Mesenchymal stem cell (in vitro differentiated cells and primary cell): Measurements from ENCODE around the gene KIAA1217.

ENCODE experiments used
- DNase-seq: peaks from one replicate; pipeline ENCODE4 v3.0.0-alpha.2; 2013
- H2AFZ ChIP-seq: one replicate; pipeline ENCODE4 v1.6.1; 2013; ENCODE audit warnings: low read depth, mild to moderate bottlenecking, control low read depth, inconsistent platforms, low read length, moderate library complexity
- H2AK5ac ChIP-seq: 2 replicates; pipeline ENCODE4 v1.6.1; 2013; ENCODE audit warnings: low read length, moderate library complexity, mild to moderate bottlenecking, inconsistent platforms; ENCODE audit not compliant: severe bottlenecking
- H2BK120ac ChIP-seq: one replicate; pipeline ENCODE4 v1.6.1; 2013; ENCODE audit warnings: low read depth, mild to moderate bottlenecking, inconsistent platforms, low read length, moderate library complexity
- H2BK12ac ChIP-seq, 2 experiments: one replicate each; pipeline ENCODE4 v1.6.1; 2013; ENCODE audit warnings: inconsistent platforms in 2 of 2, low read length in 2 of 2, mild to moderate bottlenecking in 2 of 2, moderate library complexity in 2 of 2, control low read depth in 1 of 2
- H2BK15ac ChIP-seq: one replicate; pipeline ENCODE4 v1.6.1; 2013; ENCODE audit warnings: mild to moderate bottlenecking, low read depth, inconsistent platforms; ENCODE audit not compliant: poor library complexity, severe bottlenecking
- H2BK5ac ChIP-seq: 2 replicates; pipeline ENCODE4 v1.6.1; 2013; ENCODE audit warnings: low read depth, mild to moderate bottlenecking, low read length, control low read depth, inconsistent platforms; ENCODE audit not compliant: poor library complexity, severe bottlenecking
- H3K14ac ChIP-seq, 2 experiments: one replicate each; pipeline ENCODE4 v1.6.1; 2013; ENCODE audit warnings: inconsistent platforms in 2 of 2, low read length in 2 of 2, control low read depth in 1 of 2, mild to moderate bottlenecking in 1 of 2, moderate library complexity in 1 of 2
- H3K18ac ChIP-seq, 2 experiments: one replicate each; pipeline ENCODE4 v1.6.1; 2013; ENCODE audit warnings: inconsistent platforms in 2 of 2, low read length in 2 of 2, control low read depth in 1 of 2, low read depth in 1 of 2, mild to moderate bottlenecking in 1 of 2
- H3K23ac ChIP-seq, 2 experiments: one replicate each; pipeline ENCODE4 v1.6.1; 2013; ENCODE audit warnings: inconsistent platforms in 2 of 2, low read length in 2 of 2, mild to moderate bottlenecking in 2 of 2, moderate library complexity in 2 of 2, control low read depth in 1 of 2
- H3K27ac ChIP-seq: 2 replicates; pipeline ENCODE4 v1.5.1; 2013; ENCODE audit warnings: mild to moderate bottlenecking, moderate library complexity, low read length, control low read depth, inconsistent platforms; ENCODE audit not compliant: poor library complexity, severe bottlenecking
- H3K27me3 ChIP-seq, 2 experiments: 2 replicates each; pipeline versions ENCODE4 v1.6.1 to v1.7.0; 2013; ENCODE audit warnings: low read length in 2 of 2, mild to moderate bottlenecking in 2 of 2, moderate library complexity in 2 of 2, control low read depth in 1 of 2, inconsistent platforms in 1 of 2; ENCODE audit not compliant: control insufficient read depth in 1 of 2, insufficient read depth in 1 of 2
- H3K36me3 ChIP-seq, 2 experiments: 2 replicates each; pipeline versions ENCODE4 v1.6.1 to v1.7.0; 2013; ENCODE audit warnings: low read length in 2 of 2, control low read depth in 1 of 2, inconsistent platforms in 1 of 2, low read depth in 1 of 2, mild to moderate bottlenecking in 1 of 2; ENCODE audit not compliant: insufficient read depth in 2 of 2, control insufficient read depth in 1 of 2
- H3K4ac ChIP-seq, 2 experiments: one replicate each; pipeline ENCODE4 v1.6.1; 2013; ENCODE audit warnings: inconsistent platforms in 2 of 2, low read length in 2 of 2, mild to moderate bottlenecking in 2 of 2, moderate library complexity in 2 of 2, control low read depth in 1 of 2, low read depth in 1 of 2
- H3K4me1 ChIP-seq: 2 replicates; pipeline ENCODE4 v1.6.1; 2013; ENCODE audit warnings: low read depth, low read length, control low read depth; ENCODE audit not compliant: control insufficient read depth, insufficient read depth
- H3K4me2 ChIP-seq: 2 replicates; pipeline ENCODE4 v1.6.1; 2013; ENCODE audit warnings: low read length, mild to moderate bottlenecking, inconsistent platforms; ENCODE audit not compliant: poor library complexity, severe bottlenecking
- H3K4me3 ChIP-seq, 2 experiments: 2 replicates each; pipeline versions ENCODE4 v1.5.1 to v1.7.0; 2013; ENCODE audit warnings: low read length in 2 of 2, mild to moderate bottlenecking in 2 of 2, control low read depth in 1 of 2, low read depth in 1 of 2; ENCODE audit not compliant: insufficient read depth in 1 of 2
- H3K79me1 ChIP-seq: replicated peaks from 2 replicates; pipeline ENCODE4 v1.6.1; 2013; ENCODE audit warnings: mild to moderate bottlenecking, control low read depth, low read length, inconsistent platforms; ENCODE audit not compliant: poor library complexity, severe bottlenecking
- H3K9ac ChIP-seq: 2 replicates; pipeline ENCODE4 v1.7.0; 2013; ENCODE audit warnings: mild to moderate bottlenecking, low read length, moderate library complexity
- H3K9me3 ChIP-seq: 2 replicates; pipeline ENCODE4 v1.7.0; 2013; ENCODE audit warnings: mild to moderate bottlenecking, low read length; ENCODE audit not compliant: control insufficient read depth
- H4K8ac ChIP-seq: one replicate; pipeline ENCODE4 v1.6.1; 2013; ENCODE audit warnings: inconsistent platforms, mild to moderate bottlenecking, low read length, moderate library complexity
- H4K91ac ChIP-seq: one replicate; pipeline ENCODE4 v1.6.1; 2013; ENCODE audit warnings: mild to moderate bottlenecking, low read length, inconsistent platforms
- WGBS: methylation state at CpG from one replicate; pipeline ENCODE4 v1.1.7; 2013; ENCODE audit warnings: mixed read lengths; 5-methylcytosine and 5-hydroxymethylcytosine counted together

The KIAA1217 gene

DNA sequence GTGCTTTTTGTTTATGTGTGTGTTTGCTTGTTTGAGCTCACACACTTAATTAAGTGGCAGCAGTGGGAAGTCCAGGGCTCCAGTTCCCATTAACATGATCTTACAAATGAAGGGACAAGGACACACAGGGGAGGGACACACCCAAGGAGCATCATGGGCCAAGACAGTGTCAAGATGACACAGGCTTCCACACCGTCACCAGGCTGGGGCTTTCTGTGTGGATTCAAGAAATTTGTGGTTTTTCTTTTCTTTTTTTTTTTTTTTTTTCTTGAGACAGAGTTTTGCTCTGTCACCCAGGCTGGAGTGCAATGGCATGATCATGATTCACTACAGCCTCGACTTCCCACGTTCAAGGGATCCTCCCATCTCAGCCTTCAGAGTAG is 173.6 kb downstream of the KIAA1217 start:
- no peak overlapping the region for H3K9ac ChIP-seq

GRCh38 chr10:24382979-24383663 is 174.2 kb downstream of the KIAA1217 start:
- Histone ChIP-seq H3K4me3 (no peak overlapping the region), H3K23ac (no peak overlapping the region), H2AFZ (no peak overlapping the region), H2BK120ac (no peak overlapping the region), H3K27ac (no peak overlapping the region), H2BK12ac (no peak overlapping the region), H3K9ac (peak overlapping the region; percentile 24), H2BK5ac (no peak overlapping the region), H4K8ac (no peak overlapping the region), H3K79me1 (no peaks in the 10 kb centered on the region), H3K14ac (no peak overlapping the region), H3K36me3 (no peaks in the 10 kb centered on the region), H3K9me3 (no peaks in the 10 kb centered on the region), H3K18ac (no peak overlapping the region), H3K27me3 (peaks cover 0 to 3% of the 10 kb centered on the region in 2 experiments), H2BK15ac (no peak overlapping the region), H4K91ac (no peak overlapping the region), H3K4me2 (no peak overlapping the region), H3K4me1 (peaks cover 4% of the 10 kb centered on the region), H2AK5ac (no peak overlapping the region), H3K4ac (no peak overlapping the region)
- no peak for DNase-seq
- WGBS, result 62% methylated on average over 10 of the region's 12 CpGs

More for the DNA sequence above, 173.6 kb downstream of the KIAA1217 start:
- Histone ChIP-seq H3K14ac (peak overlapping the region in 1 of 2 experiments; percentile 8), H2BK120ac (no peak overlapping the region), H4K8ac (no peak overlapping the region), H3K27ac (no peak overlapping the region), H2BK5ac (no peak overlapping the region), H3K4me3 (no peak overlapping the region), H2AK5ac (no peak overlapping the region), H3K9me3 (no peaks in the 10 kb centered on the region), H3K4ac (no peak overlapping the region), H2AFZ (no peak overlapping the region), H3K4me1 (peaks cover 4% of the 10 kb centered on the region), H3K18ac (peak overlapping the region in 1 of 2 experiments; percentile 48), H3K27me3 (peaks cover 0 to 7% of the 10 kb centered on the region in 2 experiments), H3K4me2 (no peak overlapping the region), H2BK15ac (no peak overlapping the region), H3K79me1 (no peaks in the 10 kb centered on the region), H3K36me3 (no peaks in the 10 kb centered on the region), H2BK12ac (no peak overlapping the region), H4K91ac (no peak overlapping the region), H3K23ac (no peak overlapping the region)
- 94% methylated on average over 3 of the region's 3 CpGs for WGBS
- no peak for DNase-seq

- Histone ChIP-seq H3K4me1 (peaks cover 4% of the 10 kb centered on the region), H3K23ac (no peak overlapping the region), H2BK5ac (no peak overlapping the region), H3K27me3 (no peaks in the 10 kb centered on the region), H3K27ac (peak overlapping the region; percentile 13), H2AK5ac (no peak overlapping the region), H3K14ac (no peak overlapping the region), H3K36me3 (no peaks in the 10 kb centered on the region), H3K79me1 (no peaks in the 10 kb centered on the region), H3K4ac (no peak overlapping the region), H3K9me3 (no peaks in the 10 kb centered on the region), H3K4me2 (no peak overlapping the region), H3K9ac (peak overlapping the region; percentile 78), H2BK15ac (no peak overlapping the region), H3K4me3 (peak overlapping the region in 1 of 2 experiments; percentile 32), H3K18ac (no peak overlapping the region), H2BK12ac (no peak overlapping the region), H2AFZ (no peak overlapping the region), H2BK120ac (no peak overlapping the region), H4K8ac (peak overlapping the region; percentile 15), H4K91ac (no peak overlapping the region)
- WGBS, result 34% methylated on average over 10 of the region's 10 CpGs
- DNase-seq, result peak; percentile 88
These were observed 174.8 kb downstream of the KIAA1217 start for GRCh38 chr10:24383681-24384106.

- H3K14ac ChIP-seq, result peak overlapping the region in 1 of 2 experiments; percentile 95
- no peak overlapping the region for H2BK12ac ChIP-seq
- H2AFZ ChIP-seq, result no peak overlapping the region
- no peak overlapping the region for H4K91ac ChIP-seq
- no peak overlapping the region for H2BK15ac ChIP-seq
- H3K4me3 ChIP-seq, result no peak overlapping the region
- no peak for DNase-seq
- H3K79me1 ChIP-seq, result no peaks in the 10 kb centered on the region
- no peaks in the 10 kb centered on the region for H3K27me3 ChIP-seq
- H3K4me1 ChIP-seq, result peaks cover 4% of the 10 kb centered on the region
- H2BK120ac ChIP-seq, result no peak overlapping the region
- H3K36me3 ChIP-seq, result no peaks in the 10 kb centered on the region
- H3K4me2 ChIP-seq, result no peak overlapping the region
- 78% methylated on average over 5 of the region's 5 CpGs for WGBS
- H3K23ac ChIP-seq, result no peak overlapping the region
- H3K4ac ChIP-seq, result no peak overlapping the region
- no peak overlapping the region for H2AK5ac ChIP-seq
- no peak overlapping the region for H4K8ac ChIP-seq
- no peak overlapping the region for H3K27ac ChIP-seq
- no peaks in the 10 kb centered on the region for H3K9me3 ChIP-seq
- H3K18ac ChIP-seq, result no peak overlapping the region
- no peak overlapping the region for H3K9ac ChIP-seq
- H2BK5ac ChIP-seq, result no peak overlapping the region
These were observed 176.0 kb downstream of the KIAA1217 start for GRCh38 chr10:24384954-24385353.
